Measurements from ENCODE around the gene TULP4. TPM values are rescaled to one million over a fixed set of nuclear protein-coding genes. Genes with fewer than 3 reads are reported as not detected.

TULP4 gene
- polyA plus RNA-seq, 2 of the 4 experiments (the other 2 are of a cell fraction), result 5.0 to 10.6 TPM

DNA sequence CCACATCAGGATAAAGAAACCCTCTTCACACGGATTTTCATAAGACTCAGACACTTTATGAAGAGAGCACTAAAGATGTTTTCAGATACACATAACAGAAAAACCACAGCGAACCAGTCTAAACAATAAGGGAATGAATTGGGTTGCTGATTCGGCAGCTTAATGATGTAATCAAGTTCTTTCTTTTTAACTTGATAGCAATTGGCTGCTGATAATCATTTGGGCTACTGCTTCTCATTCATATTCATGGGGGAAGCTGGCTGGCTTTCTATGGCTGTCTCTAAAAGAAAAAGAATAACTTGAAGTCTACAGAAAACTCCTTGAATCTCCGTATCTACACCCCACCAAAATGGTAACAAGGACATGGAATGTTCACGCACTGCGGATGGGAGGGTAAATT, 227.6 kb downstream of the TULP4 start:
- Histone ChIP-seq H3K9me3 (no peaks in the 10 kb centered on the region), H3K27ac (no peak overlapping the region), H3K4me1 (no peaks in the 10 kb centered on the region), H3K4me3 (no peak overlapping the region), H3K4me2 (no peak overlapping the region)
- ChIA-PET CTCF (interaction anchor here (1.0 to 1.9 kb wide), 2 partner anchors 65 to 319 kb away, joined by 5 read pairs; no protein-coding TSS in a partner anchor), POLR2A (no interaction called here)
- no peak for DNase-seq (ENCODE audit: low read depth in 1 of 2, low spot score in 1 of 2)
- 68% methylated on average over 6 of the region's 6 CpGs for WGBS (ENCODE audit: missing lambda C conversion rate)
- ATAC-seq, result no peak
- no peak for FAIRE-seq
- no peak for TF ChIP-seq HOXB5 (CRISPR knock-in tag; IDR thresholded peaks at IDR 0.05)
- no peak for TF ChIP-seq NR3C1 (IDR thresholded peaks at IDR 0.05)
- no peak for TF ChIP-seq CBX2 (IDR thresholded peaks at IDR 0.05; ENCODE audit: borderline replicate concordance, low read depth)
- TF ChIP-seq MAZ (IDR thresholded peaks at IDR 0.05; ENCODE audit: borderline replicate concordance, low read depth, low read length), result no peak
- TF ChIP-seq NFE2L2 (conservative IDR thresholded peaks at IDR 0.05; ENCODE audit: low read length), result no peak
- TF ChIP-seq POLR2A (IDR thresholded peaks at IDR 0.05; ENCODE audit: low read length), result no peak
- TF ChIP-seq, protein P1, sequence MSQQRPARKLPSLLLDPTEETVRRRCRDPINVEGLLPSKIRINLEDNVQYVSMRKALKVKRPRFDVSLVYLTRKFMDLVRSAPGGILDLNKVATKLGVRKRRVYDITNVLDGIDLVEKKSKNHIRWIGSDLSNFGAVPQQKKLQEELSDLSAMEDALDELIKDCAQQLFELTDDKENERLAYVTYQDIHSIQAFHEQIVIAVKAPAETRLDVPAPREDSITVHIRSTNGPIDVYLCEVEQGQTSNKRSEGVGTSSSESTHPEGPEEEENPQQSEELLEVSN (IDR thresholded peaks at IDR 0.05; ENCODE audit: borderline replicate concordance, low read depth), result no peak
- no peak for TF ChIP-seq CEBPB (IDR thresholded peaks at IDR 0.05)
- no peak for TF ChIP-seq MYC (IDR thresholded peaks at IDR 0.05; ENCODE audit: borderline replicate concordance, low read length)
- no peak for TF ChIP-seq CTCF (IDR thresholded peaks at IDR 0.05)

- no peak overlapping the region for H3K27ac ChIP-seq
- WGBS (ENCODE audit: missing lambda C conversion rate), result 51% methylated on average over 8 of the region's 12 CpGs
These were observed 231.4 kb downstream of the TULP4 start for GRCh38 chr6:158543606-158544185.

DNA sequence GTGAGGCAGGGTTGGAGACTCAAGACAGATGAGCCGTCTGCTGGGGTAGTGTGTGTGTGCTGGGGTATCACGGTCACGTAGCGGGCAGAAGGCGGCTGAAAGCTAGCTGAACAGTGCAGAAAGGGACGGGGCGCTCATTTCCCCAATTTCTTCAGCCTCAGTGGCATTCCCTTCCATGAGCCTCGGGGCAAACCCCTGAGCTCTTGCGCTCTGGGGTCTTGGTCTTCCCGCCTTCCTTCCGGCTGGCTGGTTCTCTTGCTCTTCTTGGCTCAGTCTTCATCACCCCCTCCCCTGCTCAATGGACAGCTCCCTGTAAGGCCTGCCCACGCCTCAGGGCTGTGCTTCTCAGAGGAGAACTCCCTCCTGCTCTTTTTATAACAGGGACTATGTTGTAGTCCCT, 232.2 kb downstream of the TULP4 start:
- FAIRE-seq (no peak), DNase-seq (ENCODE audit: low read depth in 1 of 2, low spot score in 1 of 2) (no peak), ATAC-seq (no peak; a peak in 1 of 6 replicates)
- Histone ChIP-seq H3K4me2 (no peak overlapping the region), H3K27ac (no peak overlapping the region), H3K4me1 (no peaks in the 10 kb centered on the region), H3K9me3 (no peaks in the 10 kb centered on the region), H3K4me3 (no peak overlapping the region)
- CTCF ChIA-PET, result no interaction called here
- no peak for TF ChIP-seq NFE2L2 (conservative IDR thresholded peaks at IDR 0.05; ENCODE audit: low read length)
- TF ChIP-seq CTCF (IDR thresholded peaks at IDR 0.05), result no peak
- TF ChIP-seq SMC3 (IDR thresholded peaks at IDR 0.05), result no peak
- no peak for TF ChIP-seq RAD21 (conservative IDR thresholded peaks at IDR 0.05 in 1 of 2, IDR thresholded peaks at IDR 0.05 in 1 of 2)
- TF ChIP-seq, protein P1 (IDR thresholded peaks at IDR 0.05; ENCODE audit: borderline replicate concordance, low read depth), result no peak
- TF ChIP-seq, protein P2, sequence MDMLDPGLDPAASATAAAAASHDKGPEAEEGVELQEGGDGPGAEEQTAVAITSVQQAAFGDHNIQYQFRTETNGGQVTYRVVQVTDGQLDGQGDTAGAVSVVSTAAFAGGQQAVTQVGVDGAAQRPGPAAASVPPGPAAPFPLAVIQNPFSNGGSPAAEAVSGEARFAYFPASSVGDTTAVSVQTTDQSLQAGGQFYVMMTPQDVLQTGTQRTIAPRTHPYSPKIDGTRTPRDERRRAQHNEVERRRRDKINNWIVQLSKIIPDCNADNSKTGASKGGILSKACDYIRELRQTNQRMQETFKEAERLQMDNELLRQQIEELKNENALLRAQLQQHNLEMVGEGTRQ (IDR thresholded peaks at IDR 0.05), result no peak
- TF ChIP-seq POLR2A (IDR thresholded peaks at IDR 0.05; ENCODE audit: low read length), result no peak
- TF ChIP-seq ZFP36 (IDR thresholded peaks at IDR 0.05; ENCODE audit: borderline replicate concordance, partially characterized antibody), result no peak
- TF ChIP-seq HOXA7 (CRISPR knock-in tag; IDR thresholded peaks at IDR 0.05), result no peak
- no peak for TF ChIP-seq CHD2 (IDR thresholded peaks at IDR 0.05; ENCODE audit: low read length, partially characterized antibody)
- no peak for TF ChIP-seq ZSCAN20 (CRISPR knock-in tag; IDR thresholded peaks at IDR 0.05)
- TF ChIP-seq SREBF2 (IDR thresholded peaks at IDR 0.05), result no peak
- TF ChIP-seq, protein P3, sequence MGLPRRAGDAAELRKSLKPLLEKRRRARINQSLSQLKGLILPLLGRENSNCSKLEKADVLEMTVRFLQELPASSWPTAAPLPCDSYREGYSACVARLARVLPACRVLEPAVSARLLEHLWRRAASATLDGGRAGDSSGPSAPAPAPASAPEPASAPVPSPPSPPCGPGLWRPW (IDR thresholded peaks at IDR 0.05), result no peak
- 78% methylated on average over 12 of the region's 12 CpGs for WGBS (ENCODE audit: missing lambda C conversion rate)
- POLR2A ChIA-PET, result no interaction called here

More at GRCh38 chr6:158543606-158544185, 231.4 kb downstream of the TULP4 start:
- Histone ChIP-seq H3K4me1 (no peaks in the 10 kb centered on the region), H3K9me3 (no peaks in the 10 kb centered on the region), H3K4me2 (no peak overlapping the region), H3K4me3 (no peak overlapping the region)
- DNase-seq (ENCODE audit: low read depth in 1 of 2, low spot score in 1 of 2) (no peak), ATAC-seq (no peak), FAIRE-seq (no peak)
- POLR2A ChIA-PET, result no interaction called here
- CTCF ChIA-PET, result interaction anchor here (0.6 to 0.8 kb wide), 2 partner anchors 25 to 176 kb away, joined by 3 to 4 read pairs; no protein-coding TSS in a partner anchor
- TF ChIP-seq, protein P4, sequence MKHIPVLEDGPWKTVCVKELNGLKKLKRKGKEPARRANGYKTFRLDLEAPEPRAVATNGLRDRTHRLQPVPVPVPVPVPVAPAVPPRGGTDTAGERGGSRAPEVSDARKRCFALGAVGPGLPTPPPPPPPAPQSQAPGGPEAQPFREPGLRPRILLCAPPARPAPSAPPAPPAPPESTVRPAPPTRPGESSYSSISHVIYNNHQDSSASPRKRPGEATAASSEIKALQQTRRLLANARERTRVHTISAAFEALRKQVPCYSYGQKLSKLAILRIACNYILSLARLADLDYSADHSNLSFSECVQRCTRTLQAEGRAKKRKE (CRISPR knock-in tag; IDR thresholded peaks at IDR 0.05; ENCODE audit: low read depth), result no peak
- TF ChIP-seq PHF8 (IDR thresholded peaks at IDR 0.05; ENCODE audit: borderline replicate concordance, low read depth), result no peak
- TF ChIP-seq TP53 (CRISPR knock-in tag; IDR thresholded peaks at IDR 0.05), result no peak
- TF ChIP-seq NR3C1 (IDR thresholded peaks at IDR 0.05), result no peak
- no peak for TF ChIP-seq JUNB (IDR thresholded peaks at IDR 0.05)
